Measurements from ENCODE around the gene SLC25A21. TPM values are rescaled to one million over a fixed set of nuclear protein-coding genes. Genes with fewer than 3 reads are reported as not detected.
A peak's percentile ranks its signal among the peaks of the same experiment; 100 is the strongest.

Gene SLC25A21
- total RNA-seq, 4 donors from 2014 or later, result 0.39 to 3.3 (median 1.2) TPM

DNA sequence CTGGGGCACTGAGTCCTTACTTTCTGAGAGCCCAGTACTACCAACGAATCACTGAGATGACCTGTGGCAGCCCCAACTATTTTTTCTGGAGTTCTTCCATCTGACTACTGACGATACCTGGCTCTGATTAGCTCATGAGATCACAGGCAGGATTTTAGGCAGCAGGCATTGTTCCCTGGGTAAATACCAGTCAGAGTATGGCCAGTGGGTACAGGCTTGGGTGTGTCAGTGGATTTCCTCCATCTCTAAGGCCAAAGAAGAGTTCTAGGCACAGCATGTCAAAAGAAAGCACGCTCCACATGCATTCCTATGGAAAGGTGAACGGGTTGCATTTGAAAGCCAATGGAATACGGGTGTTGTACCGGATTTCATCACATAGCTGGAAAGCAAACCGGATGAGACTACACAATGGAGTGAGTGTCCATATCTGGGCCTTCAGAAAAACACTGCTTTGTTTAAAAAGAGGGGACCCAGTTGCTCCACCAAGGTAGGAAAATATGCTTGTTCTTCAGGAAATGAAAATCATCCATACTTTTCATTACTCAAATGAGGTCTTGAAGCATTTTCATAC lies 455.7 kb downstream of the SLC25A21 start:
- no peaks in the 10 kb centered on the region for H3K4me1 ChIP-seq
- DNase-seq (ENCODE audit: extremely low spot score), result peak; percentile 53
- 84% methylated on average over 7 of the region's 7 CpGs for WGBS

DNA sequence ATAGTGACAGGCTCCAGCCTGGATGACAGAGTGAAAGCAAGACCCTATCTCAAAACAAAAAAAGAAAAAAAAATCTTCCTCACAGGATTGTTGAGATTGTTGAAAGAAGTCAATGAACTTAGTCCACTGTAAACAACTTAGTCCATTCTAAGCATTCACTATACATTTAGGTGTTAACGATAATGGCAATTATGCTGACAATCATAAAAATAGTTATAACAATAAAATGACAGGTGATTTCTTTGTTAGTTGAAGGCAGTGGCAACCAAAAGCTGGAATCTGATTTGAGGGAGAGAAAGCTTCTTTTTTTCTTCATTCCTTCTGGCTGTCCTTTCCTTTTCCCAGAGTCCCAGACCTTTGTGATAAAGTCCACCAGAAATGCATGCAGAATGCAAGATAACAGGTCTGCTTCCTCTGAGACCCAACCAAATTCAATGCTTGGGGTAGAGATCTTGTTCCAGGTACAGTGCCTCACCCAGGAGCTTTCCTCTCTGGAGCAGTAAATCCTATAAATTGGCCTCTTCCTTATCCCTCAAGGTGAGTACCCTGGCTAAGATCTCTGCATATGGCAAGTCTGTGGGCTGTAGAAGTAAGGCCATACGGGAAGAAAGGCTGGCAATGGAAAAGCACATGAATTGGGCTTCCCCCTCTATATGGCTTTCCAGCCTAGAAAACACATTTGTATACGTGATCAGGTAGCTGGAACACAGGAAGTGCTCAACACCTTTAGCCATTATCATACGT lies 458.3 kb downstream of the SLC25A21 start:
- H3K36me3 ChIP-seq, result no peaks in the 10 kb centered on the region
- 79% methylated on average over 4 of the region's 4 CpGs for WGBS
- TF ChIP-seq POLR2A (IDR thresholded peaks at IDR 0.05; ENCODE audit: low read depth) (no peak), EP300 (IDR thresholded peaks at IDR 0.05) (no peak), POLR2AphosphoS5 (IDR thresholded peaks at IDR 0.05) (no peak)
- TF ChIP-seq, protein P1, sequence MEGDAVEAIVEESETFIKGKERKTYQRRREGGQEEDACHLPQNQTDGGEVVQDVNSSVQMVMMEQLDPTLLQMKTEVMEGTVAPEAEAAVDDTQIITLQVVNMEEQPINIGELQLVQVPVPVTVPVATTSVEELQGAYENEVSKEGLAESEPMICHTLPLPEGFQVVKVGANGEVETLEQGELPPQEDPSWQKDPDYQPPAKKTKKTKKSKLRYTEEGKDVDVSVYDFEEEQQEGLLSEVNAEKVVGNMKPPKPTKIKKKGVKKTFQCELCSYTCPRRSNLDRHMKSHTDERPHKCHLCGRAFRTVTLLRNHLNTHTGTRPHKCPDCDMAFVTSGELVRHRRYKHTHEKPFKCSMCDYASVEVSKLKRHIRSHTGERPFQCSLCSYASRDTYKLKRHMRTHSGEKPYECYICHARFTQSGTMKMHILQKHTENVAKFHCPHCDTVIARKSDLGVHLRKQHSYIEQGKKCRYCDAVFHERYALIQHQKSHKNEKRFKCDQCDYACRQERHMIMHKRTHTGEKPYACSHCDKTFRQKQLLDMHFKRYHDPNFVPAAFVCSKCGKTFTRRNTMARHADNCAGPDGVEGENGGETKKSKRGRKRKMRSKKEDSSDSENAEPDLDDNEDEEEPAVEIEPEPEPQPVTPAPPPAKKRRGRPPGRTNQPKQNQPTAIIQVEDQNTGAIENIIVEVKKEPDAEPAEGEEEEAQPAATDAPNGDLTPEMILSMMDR (IDR thresholded peaks at IDR 0.05), result no peak
- H3K4me1 ChIP-seq, result no peaks in the 10 kb centered on the region
- intact Hi-C loops (cut with DNase I), result no loop called here
- no peak overlapping the region for H3K27ac ChIP-seq (replicated peaks in 1 of 4)
- no peaks in the 10 kb centered on the region for H3K9me3 ChIP-seq
- peak; percentile 64 for DNase-seq (ENCODE audit: extremely low spot score)
- no peak overlapping the region for H3K4me3 ChIP-seq
- no peaks in the 10 kb centered on the region for H3K27me3 ChIP-seq

More for the DNA sequence above, 455.7 kb downstream of the SLC25A21 start:
- no peaks in the 10 kb centered on the region for H3K36me3 ChIP-seq
- TF ChIP-seq EP300 (IDR thresholded peaks at IDR 0.05) (no peak), POLR2AphosphoS5 (IDR thresholded peaks at IDR 0.05) (no peak), POLR2A (IDR thresholded peaks at IDR 0.05; ENCODE audit: low read depth) (no peak)
- TF ChIP-seq, protein P1 (IDR thresholded peaks at IDR 0.05), result no peak
- H3K4me3 ChIP-seq, result no peak overlapping the region
- H3K27ac ChIP-seq (replicated peaks in 1 of 4), result no peak overlapping the region
- no peaks in the 10 kb centered on the region for H3K27me3 ChIP-seq
- no peaks in the 10 kb centered on the region for H3K9me3 ChIP-seq
- intact Hi-C loops (cut with DNase I), result no loop called here

DNA sequence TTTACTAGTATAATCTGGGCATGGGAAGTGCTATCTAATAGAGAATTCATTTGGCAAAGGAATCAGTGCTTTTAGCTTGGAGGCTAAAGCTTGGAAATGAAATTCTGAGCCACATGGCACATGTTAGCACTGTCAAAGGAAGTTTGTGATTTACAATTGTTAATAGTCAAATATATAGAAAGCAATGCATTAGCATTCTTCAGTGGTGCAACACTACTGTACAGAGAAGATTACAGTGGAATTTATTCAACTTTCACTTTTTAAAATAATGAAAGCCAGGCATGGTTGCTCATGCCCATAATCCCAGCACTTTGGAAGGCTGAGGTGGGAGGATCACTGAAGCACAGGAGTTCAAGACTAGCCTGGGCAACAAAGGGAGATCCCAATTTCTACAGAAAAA lies 464.8 kb downstream of the SLC25A21 start:
- TF ChIP-seq, protein P1 (IDR thresholded peaks at IDR 0.05), result no peak
- no peak for TF ChIP-seq POLR2AphosphoS5 (IDR thresholded peaks at IDR 0.05)
- TF ChIP-seq EP300 (IDR thresholded peaks at IDR 0.05), result no peak
- TF ChIP-seq POLR2A (IDR thresholded peaks at IDR 0.05; ENCODE audit: low read depth), result no peak

DNA sequence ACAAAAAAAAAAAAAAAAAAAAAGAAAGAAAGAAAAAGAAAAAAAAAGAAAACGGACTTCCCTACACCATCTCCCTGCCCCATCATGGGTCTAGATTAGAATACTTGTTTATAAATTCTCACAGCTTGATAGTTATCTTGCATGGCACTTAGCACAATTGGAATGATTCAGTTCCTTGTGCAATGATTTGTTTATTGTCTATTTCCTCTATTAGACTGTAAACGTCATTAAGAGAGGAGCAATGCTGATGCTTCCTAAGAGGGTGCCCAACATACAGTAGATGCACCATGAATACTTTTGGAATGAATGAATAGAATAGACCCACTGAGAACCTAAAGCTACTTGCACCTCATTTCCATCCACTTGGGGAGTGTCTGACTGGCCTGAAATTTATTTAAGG lies 469.9 kb downstream of the SLC25A21 start:
- intact Hi-C loops (cut with DNase I), result no loop called here
- H3K4me3 ChIP-seq, result no peak overlapping the region
- H3K27me3 ChIP-seq, result no peaks in the 10 kb centered on the region
- H3K4me1 ChIP-seq, result no peaks in the 10 kb centered on the region
- WGBS, result 75% methylated on average over 2 of the region's 2 CpGs
- no peaks in the 10 kb centered on the region for H3K36me3 ChIP-seq
- DNase-seq (ENCODE audit: extremely low spot score), result peak; percentile 37
- peaks cover 0 to 5% (median 0%) of the 10 kb centered on the region in 4 donors for H3K9me3 ChIP-seq
- TF ChIP-seq EP300 (IDR thresholded peaks at IDR 0.05) (no peak), POLR2A (IDR thresholded peaks at IDR 0.05; ENCODE audit: low read depth) (no peak), POLR2AphosphoS5 (IDR thresholded peaks at IDR 0.05) (no peak)
- TF ChIP-seq, protein P1 (IDR thresholded peaks at IDR 0.05), result no peak
- no peak overlapping the region for H3K27ac ChIP-seq (replicated peaks in 1 of 4)

More for the DNA sequence above, 464.8 kb downstream of the SLC25A21 start:
- H3K9me3 ChIP-seq, result no peaks in the 10 kb centered on the region
- no peak overlapping the region for H3K27ac ChIP-seq (replicated peaks in 1 of 4)
- H3K4me3 ChIP-seq, result no peak overlapping the region
- intact Hi-C loops (cut with DNase I), result no loop called here
- no peaks in the 10 kb centered on the region for H3K4me1 ChIP-seq
- H3K27me3 ChIP-seq, result no peaks in the 10 kb centered on the region
- H3K36me3 ChIP-seq, result no peaks in the 10 kb centered on the region
- DNase-seq (ENCODE audit: extremely low spot score), result peak; percentile 83
